HG02623 (cell line): ENCODE data around the gene RCAN2.

ENCODE experiments used
- ATAC-seq: cut with Tn5 transposase; IDR thresholded peaks from one replicate; pipeline ENCODE4 v1.9.1; 2021; ENCODE audit warnings: moderate library complexity; ENCODE audit not compliant: unreplicated experiment

Gene RCAN2

GRCh38 chr6:46172176-46172575 lies 319.1 kb downstream of the RCAN2 start:
- ATAC-seq: no peak
